Measurements from ENCODE around the gene METTL2B. TPM values are rescaled to one million over a fixed set of nuclear protein-coding genes. Genes with fewer than 3 reads are reported as not detected.

The METTL2B gene
- total and polyA plus RNA-seq, 2 of the 13 experiments (the other 11 are each of a cell fraction or from before 2014, with no cell fraction given) = 15.5 to 33.1 TPM

- TF ChIP-seq NR2F6 (IDR thresholded peaks at IDR 0.05) (no peak), NR2F6 (CRISPR knock-in tag; IDR thresholded peaks at IDR 0.05) (0 out of 2 replicates have a peak, but pooled peaks have one; percentile 28), XBP1 (CRISPR knock-in tag; IDR thresholded peaks at IDR 0.05) (no peak), ATRX (CRISPR knock-in tag; IDR thresholded peaks at IDR 0.05; ENCODE audit: borderline replicate concordance) (no peak), FOXP1 (IDR thresholded peaks at IDR 0.05) (no peak), FOXP1 (CRISPR knock-in tag; IDR thresholded peaks at IDR 0.05) (peak; percentile 85), ZNF296 (CRISPR knock-in tag; conservative IDR thresholded peaks at IDR 0.05) (no peak), ATF6 (CRISPR knock-in tag; conservative IDR thresholded peaks at IDR 0.05) (no peak), SP5 (CRISPR knock-in tag; IDR thresholded peaks at IDR 0.05; ENCODE audit: borderline replicate concordance, low read depth) (0 out of 2 replicates have a peak, but pooled peaks have one; percentile 20), DPF2 (CRISPR knock-in tag; IDR thresholded peaks at IDR 0.05; ENCODE audit: borderline replicate concordance, low read depth) (peak; percentile 44; the same call in 1 of the 2 replicates), FOSL2 (CRISPR knock-in tag; IDR thresholded peaks at IDR 0.05) (peak; percentile 75), ZBTB10 (CRISPR knock-in tag; IDR thresholded peaks at IDR 0.05; ENCODE audit: borderline replicate concordance) (no peak), DRAP1 (CRISPR knock-in tag; IDR thresholded peaks at IDR 0.05) (0 out of 2 replicates have a peak, but pooled peaks have one; percentile 19), SP1 (IDR thresholded peaks at IDR 0.05) (no peak), SP1 (CRISPR knock-in tag; IDR thresholded peaks at IDR 0.05) (no peak), MIXL1 (CRISPR knock-in tag; IDR thresholded peaks at IDR 0.05) (peak; percentile 24; the same call in 1 of the 2 replicates), PHF20 (CRISPR knock-in tag; IDR thresholded peaks at IDR 0.05) (no peak), ZNF224 (CRISPR knock-in tag; IDR thresholded peaks at IDR 0.05) (no peak), CHD2 (IDR thresholded peaks at IDR 0.05; ENCODE audit: low read depth, low read length) (no peak), SKI (IDR thresholded peaks at IDR 0.05; ENCODE audit: partially characterized antibody) (no peak), ZHX2 (IDR thresholded peaks at IDR 0.05; ENCODE audit: low read depth) (no peak), ZHX2 (CRISPR knock-in tag; IDR thresholded peaks at IDR 0.05; ENCODE audit: borderline replicate concordance) (no peak), ZNF431 (CRISPR knock-in tag; IDR thresholded peaks at IDR 0.05; ENCODE audit: borderline replicate concordance, low read depth) (no peak), SIX1 (CRISPR knock-in tag; IDR thresholded peaks at IDR 0.05; ENCODE audit: borderline replicate concordance) (peak; percentile 29; the same call in 1 of the 2 replicates)
These were observed 41.2 kb upstream of the METTL2B start (continued) for GRCh38 chr7:128435327-128435686.
